Activated CD8-positive, alpha-beta memory T cell treated with anti-CD3 and anti-CD28 coated beads, Interleukin-2, amount 50 U/mL, for 24 hours (primary cell): Measurements from ENCODE around the gene RWDD3.

Experiments used
- DNase-seq: peaks from one replicate; pipeline ENCODE4 v3.0.0-alpha.2; 2020; ENCODE audit errors: extremely low read depth

Gene RWDD3

DNA sequence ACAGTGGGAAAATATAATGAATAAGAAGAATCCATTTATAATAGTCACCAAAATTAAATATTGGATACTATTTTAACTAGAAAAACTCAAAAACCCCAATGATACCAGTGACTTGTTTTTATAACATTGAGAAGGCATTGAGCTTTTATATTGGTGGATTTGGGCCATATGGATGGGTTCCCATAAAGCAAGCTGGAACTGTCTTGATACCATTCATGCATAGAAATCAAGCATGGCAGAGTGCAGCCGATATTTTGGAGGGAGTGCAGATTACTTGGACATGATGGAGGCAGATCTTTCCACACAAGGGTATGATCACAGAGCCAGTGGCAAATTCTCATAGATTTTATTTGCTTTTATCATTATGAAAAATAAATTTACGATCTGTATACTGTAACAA, 3.8 kb upstream of the RWDD3 start:
- no peak for DNase-seq

DNA sequence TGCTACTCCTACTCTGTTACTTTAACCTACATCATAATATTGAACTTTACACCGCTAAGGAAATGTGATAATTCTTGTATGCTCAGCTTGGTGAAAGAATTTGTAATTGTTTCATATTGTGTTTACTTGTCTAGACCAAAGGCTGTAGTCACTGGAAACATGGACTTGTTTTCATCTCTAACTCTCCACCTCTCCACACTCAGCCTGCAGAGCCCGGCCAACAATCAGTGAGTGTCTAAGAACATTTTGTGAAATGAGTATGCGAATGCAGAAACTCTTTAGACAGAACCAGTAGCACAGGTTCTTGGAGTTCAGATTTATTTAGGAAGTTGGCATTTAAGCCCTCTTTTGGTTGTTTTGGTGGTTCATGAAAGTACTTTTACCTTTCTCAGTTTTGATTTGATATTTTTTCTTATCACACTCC, 3.2 kb upstream of the RWDD3 start:
- no peak for DNase-seq

DNA sequence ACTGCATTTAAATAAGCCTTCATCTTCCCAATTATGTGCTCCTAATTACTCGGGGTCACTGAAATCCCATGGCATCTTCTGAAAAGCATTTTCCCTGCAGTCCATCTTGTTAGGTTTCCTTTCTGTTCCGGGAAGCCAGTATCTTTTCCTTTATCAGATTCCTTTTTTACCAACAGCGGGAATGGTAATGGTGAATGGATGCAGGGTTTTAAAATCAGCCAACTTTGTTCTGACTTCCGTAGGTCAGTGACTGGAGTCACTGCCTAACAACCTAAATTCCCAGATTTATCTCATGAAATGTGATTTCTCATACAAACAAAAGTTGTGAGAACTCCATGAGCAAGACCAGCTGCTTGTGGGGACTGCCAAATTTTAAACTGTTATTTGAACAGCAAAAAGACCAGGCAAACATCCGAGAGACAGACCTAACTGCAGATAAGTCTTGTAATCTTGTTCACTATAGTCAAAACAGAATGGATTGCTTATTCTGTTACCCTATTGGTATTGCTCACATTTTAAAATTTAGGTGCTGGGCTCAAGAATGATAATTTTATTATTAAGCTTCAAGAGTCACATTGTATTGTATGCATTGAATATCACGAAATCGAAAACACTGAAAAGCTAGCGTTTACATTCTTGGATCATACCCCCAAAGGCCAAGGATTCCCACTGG, 1.2 kb upstream of the RWDD3 start:
- DNase-seq = no peak

DNA sequence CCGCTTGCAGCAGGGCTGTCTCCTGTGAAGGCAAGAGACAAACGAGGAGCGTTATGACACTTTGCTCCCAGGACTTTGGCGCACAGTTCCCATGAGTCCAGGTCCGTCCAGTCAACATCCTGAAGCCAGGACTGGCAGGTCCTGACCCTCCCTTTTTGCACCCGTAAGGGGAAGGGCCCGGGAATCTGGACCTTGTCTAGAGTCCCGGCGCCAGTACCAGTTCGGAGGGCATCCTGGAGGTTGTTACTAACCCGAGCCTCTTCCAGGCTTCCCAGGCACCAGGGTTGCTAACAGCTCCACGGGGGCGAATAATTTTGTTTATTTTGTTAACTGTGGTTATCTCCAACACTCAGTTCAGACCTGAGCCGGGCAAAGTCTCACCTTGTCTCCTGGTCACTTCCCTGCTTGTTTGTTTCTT, 682 bp upstream of the RWDD3 start:
- DNase-seq = no peak

DNA sequence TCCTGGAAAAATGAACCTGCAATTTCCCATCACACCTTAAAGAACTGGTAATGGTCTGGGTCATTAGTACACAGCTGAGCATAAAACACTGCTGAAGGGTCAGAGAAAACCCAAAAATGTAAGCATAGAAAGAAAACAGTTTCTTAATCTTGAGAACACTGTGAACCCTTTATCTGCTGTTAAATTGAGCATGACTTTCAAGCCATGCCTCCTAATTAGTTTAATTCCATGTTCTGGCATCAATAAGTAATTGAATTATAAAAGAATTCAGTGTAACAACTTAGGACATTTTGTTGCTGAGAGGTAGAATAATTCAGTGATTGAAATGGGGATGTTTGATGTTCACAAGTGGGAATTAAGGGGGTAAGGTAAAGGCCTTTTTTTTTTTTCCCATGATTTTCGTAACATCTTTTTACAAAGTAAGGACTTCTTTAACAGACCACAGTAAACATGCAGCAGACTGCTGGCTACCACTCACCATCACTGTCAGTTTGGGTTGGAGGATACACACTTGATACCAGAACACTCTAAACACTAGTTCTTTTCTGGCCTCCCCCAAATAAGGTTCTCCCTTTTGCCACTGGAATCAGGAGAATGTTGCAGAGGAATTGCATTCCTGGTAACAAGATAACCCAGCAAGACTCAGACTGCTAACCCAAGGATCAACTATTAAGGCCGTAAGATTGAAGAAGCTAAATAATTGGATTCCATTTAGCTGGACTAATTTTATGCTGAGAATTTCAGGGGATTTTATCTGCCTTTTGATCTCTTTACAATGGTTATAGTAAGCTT, 3.0 kb downstream of the RWDD3 start:
- no peak for DNase-seq

DNA sequence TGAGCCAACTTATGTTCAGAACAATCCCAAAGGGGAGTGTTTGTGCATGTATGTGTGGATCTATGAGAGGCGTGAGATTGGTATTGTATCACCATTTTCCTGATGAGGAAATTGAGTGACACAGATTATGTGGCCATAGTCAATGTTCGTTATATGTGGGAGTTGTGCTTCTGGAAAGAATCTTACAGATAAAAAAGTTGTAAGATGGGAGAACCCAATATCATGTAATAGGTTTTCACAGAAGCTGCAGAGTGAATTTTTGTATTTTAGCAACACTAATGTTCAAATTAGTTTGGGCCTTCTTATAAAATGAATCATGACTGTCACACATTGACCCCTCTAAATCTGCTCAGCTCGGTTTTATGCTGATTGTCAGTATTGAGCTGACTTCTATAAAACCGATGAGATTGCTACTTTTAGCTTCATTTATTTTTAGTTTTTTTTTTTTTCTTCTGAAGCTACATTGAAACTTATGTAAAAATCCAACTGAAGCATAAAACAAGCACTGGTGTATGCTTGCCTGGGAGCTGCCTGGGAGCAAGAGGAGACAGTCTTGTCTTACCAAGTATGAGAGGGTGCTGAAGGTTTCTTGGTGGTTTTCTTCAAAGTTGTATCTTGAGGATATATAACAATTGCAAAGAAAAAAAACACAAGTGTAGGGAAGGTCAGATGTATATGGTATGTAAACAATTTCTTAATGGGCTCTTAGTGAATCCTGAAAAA, 4.1 kb downstream of the RWDD3 start:
- DNase-seq = no peak

DNA sequence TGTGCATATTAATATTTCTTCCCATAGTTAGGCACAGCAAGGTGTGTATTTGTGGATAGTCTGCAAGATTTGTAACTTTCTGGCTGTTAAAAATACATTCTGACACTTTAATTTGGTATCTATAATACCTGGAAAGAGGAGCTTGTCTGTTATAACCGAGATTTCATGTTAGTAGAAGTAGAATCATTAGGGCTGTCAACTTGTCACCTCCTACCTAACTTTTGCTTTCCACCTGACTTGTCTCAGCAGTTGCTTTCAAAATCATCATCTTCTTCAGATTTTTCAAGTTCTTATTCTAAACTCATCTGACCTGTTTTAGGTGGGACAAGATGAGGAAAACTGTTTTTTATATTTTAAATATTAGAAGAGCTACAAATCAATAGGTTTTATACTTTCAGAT, 11.0 kb downstream of the RWDD3 start:
- no peak for DNase-seq

DNA sequence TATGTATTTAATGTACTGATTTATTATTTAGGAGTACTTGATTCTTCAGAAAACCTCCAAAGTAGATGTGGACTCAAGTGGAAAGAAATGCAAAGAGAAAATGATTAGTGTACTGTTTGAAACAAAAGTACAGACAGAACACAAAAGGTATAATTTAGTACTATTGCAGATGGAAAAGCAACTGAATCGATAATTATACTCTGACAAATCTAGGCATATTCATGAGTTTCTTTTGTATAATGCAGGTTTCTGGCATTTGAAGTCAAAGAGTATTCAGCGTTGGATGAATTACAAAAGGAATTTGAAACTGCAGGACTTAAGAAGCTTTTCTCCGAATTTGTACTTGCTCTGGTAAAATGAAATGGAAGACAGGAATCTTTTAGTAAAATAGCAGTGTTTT, 12.5 kb downstream of the RWDD3 start:
- no peak for DNase-seq

DNA sequence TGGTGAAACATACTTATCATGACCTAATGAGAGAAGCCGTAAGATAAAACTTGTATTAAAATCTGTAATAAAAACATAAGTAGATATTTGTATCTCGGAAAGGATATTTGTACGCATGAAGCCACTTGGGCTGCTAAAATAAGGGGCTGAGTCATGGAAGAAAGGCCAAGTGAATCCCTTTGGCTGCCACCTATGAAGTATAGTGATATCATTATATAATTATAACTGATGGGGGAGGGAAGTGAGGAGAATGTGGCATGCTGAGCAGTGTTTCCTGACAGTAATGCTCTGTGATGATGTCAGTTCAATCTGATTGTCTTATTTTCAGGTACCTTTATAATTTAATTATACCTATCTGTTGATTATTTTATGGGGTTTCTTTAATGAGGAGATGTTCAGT, 13.6 kb downstream of the RWDD3 start:
- no peak for DNase-seq

DNA sequence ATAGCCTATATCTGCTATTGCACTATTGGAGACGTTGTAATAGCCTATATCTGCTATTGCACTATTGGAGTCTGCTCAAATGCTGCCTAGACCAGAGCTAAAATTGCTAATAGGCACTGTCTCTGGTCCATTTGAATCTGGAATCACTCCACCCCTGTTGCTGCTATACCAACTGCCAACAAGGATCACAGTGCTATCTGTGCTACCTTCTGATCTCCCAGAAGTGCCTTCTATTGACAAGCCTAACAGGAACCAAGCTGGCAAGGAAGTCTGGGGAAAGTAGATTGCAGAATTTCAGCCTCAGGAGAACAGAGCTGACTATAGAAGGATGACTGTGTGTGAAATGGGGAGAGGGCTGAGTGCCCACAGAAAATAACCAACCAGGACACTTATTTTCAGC, 15.9 kb downstream of the RWDD3 start:
- DNase-seq = no peak

DNA sequence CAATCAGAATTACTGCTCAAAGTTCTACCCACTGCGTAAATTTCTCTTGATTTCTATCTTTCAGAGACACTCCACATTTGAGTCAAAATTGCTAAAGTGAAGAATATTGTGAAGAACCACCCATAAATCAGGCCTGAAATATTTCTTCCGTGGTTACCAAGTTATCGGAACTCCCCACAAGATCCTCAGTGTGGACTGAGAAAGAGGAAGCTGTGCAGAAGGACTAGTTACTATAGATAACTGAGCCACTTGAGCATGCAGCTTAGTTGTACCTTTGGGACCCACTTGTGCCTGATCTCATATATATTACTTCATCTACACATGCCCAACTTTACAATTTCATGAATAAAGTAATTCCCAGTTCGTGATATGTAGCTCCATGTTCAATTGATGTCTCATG, 18.4 kb downstream of the RWDD3 start:
- DNase-seq = no peak

DNA sequence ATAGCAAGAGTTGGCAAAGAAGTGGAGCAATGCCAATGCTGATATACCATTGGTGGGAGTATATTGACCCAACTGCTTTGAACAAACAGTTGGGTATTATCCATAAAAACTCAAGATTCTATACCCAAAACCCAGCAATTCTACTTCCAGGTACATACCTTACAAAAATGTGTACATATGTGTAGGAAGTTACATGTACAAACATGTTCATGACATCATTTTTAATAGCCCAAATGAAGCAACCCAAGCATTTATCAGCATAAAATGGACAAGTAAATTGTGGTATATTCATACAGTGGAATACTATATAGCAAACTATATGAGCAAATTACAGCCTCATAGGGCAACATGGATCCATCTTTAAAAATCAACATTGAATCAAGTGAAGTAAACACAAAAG, 20.9 kb downstream of the RWDD3 start:
- DNase-seq = no peak

DNA sequence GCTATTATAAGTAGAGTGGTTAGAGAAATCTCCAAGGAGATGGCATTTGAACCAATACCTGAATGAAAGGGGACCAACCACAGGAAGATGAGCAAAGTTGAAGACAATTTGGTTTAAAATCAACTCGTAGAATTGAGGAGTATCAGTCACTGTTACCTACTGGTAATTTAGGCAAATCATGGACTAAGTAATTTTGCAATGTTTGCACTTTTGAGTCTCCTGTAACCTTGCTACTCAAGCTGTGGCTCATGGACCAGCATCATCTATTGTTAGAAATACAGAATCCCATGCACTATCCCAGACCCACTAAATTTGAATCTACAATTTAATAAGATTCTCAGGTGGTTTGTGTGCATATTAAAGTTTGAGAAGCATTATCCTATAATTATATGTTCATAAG, 21.8 kb downstream of the RWDD3 start:
- no peak for DNase-seq

DNA sequence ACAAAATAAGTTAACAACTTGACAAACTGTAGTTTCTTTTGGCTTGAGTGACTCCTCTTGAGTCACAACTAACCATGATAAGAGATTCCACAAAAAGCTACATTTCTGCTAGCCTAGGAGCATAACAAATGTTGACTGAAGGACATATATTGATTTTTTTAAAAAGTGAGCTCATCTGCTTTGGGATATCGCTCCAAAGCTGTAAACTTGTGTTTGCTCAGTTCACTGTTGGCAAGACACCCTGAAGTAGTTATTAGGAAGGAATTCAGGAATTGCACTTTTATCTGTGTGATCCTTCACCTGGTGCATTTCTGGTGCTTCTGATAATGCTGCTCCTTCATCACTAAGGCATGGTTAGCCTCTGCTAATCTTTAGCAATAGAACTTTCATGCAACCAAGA, 23.7 kb downstream of the RWDD3 start:
- no peak for DNase-seq

DNA sequence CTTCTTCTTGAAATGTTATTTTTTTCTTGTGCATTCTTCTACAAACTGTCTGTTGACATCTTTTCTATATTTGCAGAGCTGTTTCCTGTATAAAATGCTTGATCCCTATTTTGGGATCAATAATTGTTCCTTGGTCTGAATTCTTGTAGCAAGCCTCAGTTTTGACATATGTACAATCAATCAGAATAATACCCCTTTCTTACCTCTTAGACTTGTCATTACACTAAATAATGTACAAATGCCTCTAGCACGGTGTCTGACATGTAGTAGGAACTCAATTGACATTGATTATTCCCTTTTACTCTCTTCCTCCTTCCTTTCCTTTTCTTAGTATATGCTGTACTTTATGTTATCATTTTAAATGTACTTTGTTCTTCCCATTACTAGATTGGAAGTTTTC, 25.2 kb downstream of the RWDD3 start:
- DNase-seq = no peak

DNA sequence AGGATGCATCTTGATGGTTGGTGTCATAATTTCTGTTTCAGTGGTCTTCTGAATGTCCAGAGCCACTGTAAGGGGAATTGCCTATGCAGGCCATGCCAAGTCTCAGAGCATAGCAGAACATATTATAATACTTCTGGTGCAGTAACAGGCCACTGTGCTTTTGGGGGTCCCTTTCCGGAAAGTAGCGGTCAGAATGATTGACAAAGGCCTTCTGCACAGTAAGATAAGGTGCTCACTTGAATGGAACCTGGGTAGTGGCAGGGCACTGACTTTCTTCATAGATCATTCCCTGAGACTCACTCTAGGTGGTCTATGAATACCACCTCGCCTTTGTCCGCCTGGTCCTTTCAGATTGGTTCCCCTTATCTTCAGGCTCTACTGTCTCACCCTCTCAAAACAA, 28.9 kb downstream of the RWDD3 start:
- no peak for DNase-seq

DNA sequence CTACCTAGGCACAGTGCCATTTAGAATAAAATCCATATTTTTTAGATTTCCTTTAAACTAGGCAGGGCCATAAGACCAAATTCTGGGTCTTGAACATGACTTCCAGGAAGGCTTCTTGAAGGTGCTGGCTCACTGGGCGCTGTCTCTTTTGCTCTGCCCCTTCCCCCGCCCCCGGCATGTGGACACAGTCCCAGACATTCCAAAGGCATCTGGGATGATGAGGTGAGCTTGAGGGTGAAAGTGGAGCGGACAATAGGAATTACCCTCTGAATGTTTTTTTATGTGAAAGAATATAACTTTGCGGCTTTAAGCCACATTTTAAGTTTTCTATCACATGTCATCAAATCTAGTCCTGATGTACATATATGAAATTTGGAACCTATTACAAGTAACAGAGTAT, 29.4 kb downstream of the RWDD3 start:
- no peak for DNase-seq

DNA sequence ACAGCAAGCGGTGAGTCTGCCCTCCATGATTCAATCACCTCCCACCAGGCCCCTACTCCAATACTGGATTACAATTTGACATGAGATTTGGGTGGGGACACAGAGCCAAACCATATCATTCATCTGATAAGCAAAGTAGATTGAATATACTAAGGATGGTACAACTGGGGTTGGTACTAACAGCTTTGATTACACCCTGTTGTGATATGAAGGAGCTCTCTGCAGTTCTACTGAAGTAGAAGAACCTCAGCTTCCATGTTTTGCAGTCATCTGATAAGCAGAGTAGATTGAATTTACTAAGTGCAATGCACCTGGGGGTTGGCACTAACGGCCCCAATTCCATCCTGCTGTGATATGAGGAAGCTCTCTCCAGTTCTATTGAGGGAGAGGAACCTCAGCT, 31.1 kb downstream of the RWDD3 start:
- DNase-seq = no peak

DNA sequence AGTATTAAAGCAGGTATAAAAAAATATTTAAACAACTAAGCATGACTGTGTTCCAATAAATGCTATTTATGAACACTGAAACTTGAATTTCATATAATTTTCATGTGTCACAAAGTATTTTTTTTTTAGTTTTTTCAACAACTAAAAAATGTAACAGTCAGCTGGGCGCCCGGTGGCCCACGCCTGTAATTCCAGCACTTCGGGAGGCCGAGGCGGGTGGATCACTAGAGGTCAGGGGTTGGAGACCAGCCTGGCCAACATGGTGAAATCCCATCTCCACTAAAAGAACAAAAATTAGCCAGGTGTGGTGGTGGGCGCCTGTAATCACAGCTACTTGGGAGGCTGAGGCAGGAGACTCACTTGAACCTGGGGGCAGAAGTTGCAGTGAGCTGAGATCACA, 42.4 kb downstream of the RWDD3 start:
- DNase-seq = no peak

DNA sequence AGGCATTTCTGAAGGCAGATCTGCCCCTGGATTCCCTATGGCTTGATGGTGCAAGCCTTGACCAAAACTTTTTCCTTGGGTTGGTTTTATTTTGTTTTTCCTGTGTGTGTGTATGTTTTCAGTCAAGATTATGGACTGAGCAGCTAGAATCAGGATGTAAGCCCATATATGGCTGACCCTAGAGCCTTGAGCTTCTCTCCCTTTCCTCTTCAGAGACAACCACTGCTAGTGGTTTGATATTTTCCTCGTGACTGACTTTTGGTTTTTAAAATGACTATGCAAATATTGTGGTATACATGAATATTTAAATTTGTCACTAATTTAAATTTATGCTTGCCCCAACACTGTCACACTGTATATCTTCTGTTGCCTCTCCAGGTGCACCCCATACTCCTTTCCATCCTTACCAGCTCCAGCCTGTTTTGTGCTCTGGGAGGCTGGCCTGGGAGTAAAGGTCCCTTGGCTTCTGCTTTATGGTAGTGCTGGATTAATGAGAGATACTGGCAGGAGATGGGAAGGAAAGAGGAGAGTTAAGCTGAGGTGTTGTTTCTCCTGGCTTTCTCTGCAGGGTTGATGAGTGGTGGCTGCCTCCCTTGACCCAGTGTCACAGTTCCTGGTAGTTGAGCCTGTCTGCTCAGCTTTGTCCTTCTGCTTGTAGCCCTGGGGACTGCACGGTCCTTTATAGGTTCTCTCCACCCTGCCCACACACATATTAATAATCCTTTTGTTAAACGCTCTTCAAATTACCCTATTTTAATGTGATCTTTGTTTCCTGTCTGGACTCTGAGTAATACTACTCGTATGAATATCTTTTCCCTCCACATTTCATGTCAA, 44.4 kb downstream of the RWDD3 start:
- no peak for DNase-seq

DNA sequence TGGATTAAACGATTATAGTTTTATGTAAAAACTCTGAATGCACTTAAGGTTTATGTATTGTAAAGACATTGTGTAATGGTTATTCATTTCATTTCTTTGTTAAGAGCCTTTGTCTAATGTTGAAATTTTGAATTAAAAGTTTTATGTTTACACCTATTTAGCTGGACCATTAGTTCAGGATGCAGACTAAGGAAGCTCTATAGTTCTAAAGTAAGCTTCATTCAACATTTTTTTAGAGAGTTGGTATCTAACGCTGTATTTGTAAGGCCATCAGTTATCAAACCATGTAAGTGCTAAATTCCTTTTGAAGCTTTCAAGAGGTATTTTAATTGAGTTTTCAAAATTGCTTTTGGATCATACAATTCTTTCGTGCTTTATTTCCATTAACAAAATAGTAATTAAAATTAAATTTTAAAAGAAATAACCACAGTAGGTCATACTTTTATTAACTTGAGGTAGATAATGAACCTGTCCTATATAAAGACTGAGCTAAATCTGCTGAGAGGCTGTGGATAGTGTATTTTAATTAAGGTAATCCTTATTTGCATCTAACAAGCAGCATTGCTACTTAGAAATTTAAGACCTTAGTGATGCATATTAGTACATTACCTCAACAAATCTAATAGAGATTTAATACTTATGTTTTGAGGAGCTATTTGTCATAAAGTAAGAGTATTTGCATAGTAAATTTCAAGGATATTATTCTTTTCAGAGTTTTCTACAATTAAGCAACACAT, 47.9 kb downstream of the RWDD3 start:
- no peak for DNase-seq
